GM10266 (cell line): ENCODE results near the gene WNT7A.

Experiments used
- DNase-seq: peaks from one replicate; pipeline ENCODE4 v3.0.0; 2012; ENCODE audit errors: extremely low spot score
- CTCF ChIP-seq: IDR thresholded peaks from 2 replicates; pipeline ENCODE4 v1.5.1; 2012; ENCODE audit warnings: mild to moderate bottlenecking, low read depth; ENCODE audit not compliant: control insufficient read depth, insufficient read depth; ENCODE audit errors: missing control alignments

The WNT7A gene

GRCh38 chr3:13896473-13897154 lies 16.7 kb upstream of the WNT7A start:
- TF ChIP-seq CTCF = peak; percentile 72
- DNase-seq = peak; percentile 63

GRCh38 chr3:13895155-13896105 lies 15.6 kb upstream of the WNT7A start:
- TF ChIP-seq CTCF = no peak
- peak; percentile 90 for DNase-seq

- peak; percentile 4 for DNase-seq
- TF ChIP-seq CTCF = no peak
Observed at GRCh38 chr3:13894807-13895154, 14.9 kb upstream of the WNT7A start.

GRCh38 chr3:13894096-13894806 lies 14.4 kb upstream of the WNT7A start:
- no peak for DNase-seq
- TF ChIP-seq CTCF = no peak

- DNase-seq = no peak
- no peak for TF ChIP-seq CTCF
Observed at GRCh38 chr3:13892304-13892703, 12.4 kb upstream of the WNT7A start.

- TF ChIP-seq CTCF = no peak
- peak; percentile 17 for DNase-seq
Observed at GRCh38 chr3:13891492-13892073, 11.7 kb upstream of the WNT7A start.

GRCh38 chr3:13891017-13891392 lies 11.1 kb upstream of the WNT7A start:
- no peak for DNase-seq
- TF ChIP-seq CTCF = no peak
